Measurements from ENCODE around the gene NXPH1. TPM values are rescaled to one million over a fixed set of nuclear protein-coding genes. Genes with fewer than 3 reads are reported as not detected.

The NXPH1 gene
- total and polyA plus RNA-seq, 3 donors from 2014 or later = 0.24 to 0.94 (median 0.37) TPM

GRCh38 chr7:8388257-8388625 is 45.2 kb upstream of the NXPH1 start:
- Histone ChIP-seq H3K9me3 (no peaks in the 10 kb centered on the region), H3K4me1 (no peaks in the 10 kb centered on the region), H3K27me3 (no peaks in the 10 kb centered on the region), H3K27ac (no peak overlapping the region), H3K4me3 (no peak overlapping the region), H3K36me3 (ENCODE audit: low read depth, missing control alignments) (no peaks in the 10 kb centered on the region)
- TF ChIP-seq POLR2A (IDR thresholded peaks at IDR 0.05) (no peak), CTCF (IDR thresholded peaks at IDR 0.05) (no peak)
- intact Hi-C loops (cut with DNase I; ENCODE audit: low total_unique reads) = no loop called here
- WGBS, 2 donors = 94 to 97% methylated on average over 2 of the region's 2 CpGs
- DNase-seq = no peak

GRCh38 chr7:8389593-8390261 is 43.7 kb upstream of the NXPH1 start:
- intact Hi-C loops (cut with DNase I; ENCODE audit: low total_unique reads) = no loop called here
- H3K4me1 ChIP-seq = no peaks in the 10 kb centered on the region
- peak; percentile 64 for DNase-seq
- TF ChIP-seq CTCF (IDR thresholded peaks at IDR 0.05) (no peak), POLR2A (IDR thresholded peaks at IDR 0.05) (no peak)
- 20 to 39% methylated on average over 10 of the region's 10 CpGs for WGBS, 2 donors
- H3K4me3 ChIP-seq = no peak overlapping the region
- H3K36me3 ChIP-seq (ENCODE audit: low read depth, missing control alignments) = no peaks in the 10 kb centered on the region
- no peaks in the 10 kb centered on the region for H3K9me3 ChIP-seq
- H3K27ac ChIP-seq = no peak overlapping the region
- H3K27me3 ChIP-seq = no peaks in the 10 kb centered on the region

GRCh38 chr7:8390262-8390626 is 43.2 kb upstream of the NXPH1 start:
- Histone ChIP-seq H3K36me3 (ENCODE audit: low read depth, missing control alignments) (no peaks in the 10 kb centered on the region), H3K4me1 (no peaks in the 10 kb centered on the region), H3K27ac (no peak overlapping the region), H3K27me3 (no peaks in the 10 kb centered on the region), H3K4me3 (no peak overlapping the region), H3K9me3 (no peaks in the 10 kb centered on the region)
- TF ChIP-seq POLR2A (IDR thresholded peaks at IDR 0.05) (no peak), CTCF (IDR thresholded peaks at IDR 0.05) (no peak)
- intact Hi-C loops (cut with DNase I; ENCODE audit: low total_unique reads) = no loop called here
- WGBS, 2 donors = 21 to 26% methylated on average over 3 of the region's 3 CpGs
- no peak for DNase-seq

- no peak for DNase-seq
- whole genome bisulfite sequencing, 2 donors = 52 to 58% methylated on average over 6 of the region's 6 CpGs
These were observed 41.9 kb upstream of the NXPH1 start for GRCh38 chr7:8391353-8392062.

More at GRCh38 chr7:8391353-8392062, 41.9 kb upstream of the NXPH1 start:
- H3K27me3 ChIP-seq = no peaks in the 10 kb centered on the region
- no peaks in the 10 kb centered on the region for H3K4me1 ChIP-seq
- intact Hi-C loops (cut with DNase I; ENCODE audit: low total_unique reads) = no loop called here
- H3K4me3 ChIP-seq = no peak overlapping the region
- H3K27ac ChIP-seq = no peak overlapping the region
- H3K36me3 ChIP-seq (ENCODE audit: low read depth, missing control alignments) = no peaks in the 10 kb centered on the region
- H3K9me3 ChIP-seq = no peaks in the 10 kb centered on the region
- no peak for TF ChIP-seq POLR2A (IDR thresholded peaks at IDR 0.05)
- no peak for TF ChIP-seq CTCF (IDR thresholded peaks at IDR 0.05)

Data from testis (tissue), 3 donors.